ENCODE results near the gene AGAP6.
"Not testable (repeated sequence)": the region's sequence is repeated elsewhere in the genome, so short reads cannot be mapped to it uniquely, and the experiment has no call there.

- TF ChIP-seq CTCF (IDR thresholded peaks at IDR 0.05; ENCODE audit: borderline replicate concordance, extremely low read depth, low read length, poor library complexity, severe bottlenecking); EZH2 (IDR thresholded peaks at IDR 0.05; ENCODE audit: borderline replicate concordance, low read depth, low read length, severe bottlenecking): not testable (repeated sequence)
These were observed 28.7 kb downstream of the AGAP6 start for GRCh38 chr10:50016926-50017325.
